ENCODE measurements around the gene RAB1A.
A peak's percentile ranks its signal among the peaks of the same experiment; 100 is the strongest.
"Not testable (repeated sequence)": the region's sequence is repeated elsewhere in the genome, so short reads cannot be mapped to it uniquely, and the experiment has no call there.

RAB1A gene

DNA sequence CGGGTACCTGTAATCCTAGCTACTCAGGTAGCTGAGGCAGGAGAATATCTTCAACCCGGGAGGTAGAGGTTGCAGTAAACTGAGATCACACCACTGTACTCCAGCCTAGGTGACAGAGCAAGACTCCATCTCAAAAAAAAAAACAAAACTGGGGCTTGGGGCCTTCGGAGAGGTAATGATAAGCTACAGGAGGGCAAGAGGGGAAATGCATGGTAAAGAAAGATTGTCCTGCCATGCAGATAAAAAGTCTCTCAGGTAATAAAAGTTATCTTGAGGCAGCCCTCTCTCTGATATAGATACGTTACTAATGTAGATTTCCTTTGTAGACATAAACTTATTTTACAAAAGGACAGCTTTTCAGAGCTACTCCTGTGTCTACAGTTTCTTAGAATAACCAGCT is 3.7 kb upstream of the RAB1A start:
- H3K4me3 ChIP-seq (ENCODE audit: low read length): no peak overlapping the region
- H3K27me3 ChIP-seq (replicated peaks; ENCODE audit: control insufficient read depth, insufficient read depth, low read length): no peaks in the 10 kb centered on the region
- DNase-seq (ENCODE audit: low read depth): no peak
- H3K9me3 ChIP-seq (ENCODE audit: control insufficient read depth, low read length): no peaks in the 10 kb centered on the region
- H3K4me1 ChIP-seq (ENCODE audit: control insufficient read depth, insufficient read depth, low read length): peaks cover 16% of the 10 kb centered on the region
- H3K9ac ChIP-seq (ENCODE audit: low read length): no peak overlapping the region
- no peaks in the 10 kb centered on the region for H3K36me3 ChIP-seq (ENCODE audit: control insufficient read depth, insufficient read depth, low read length, severe bottlenecking)

GRCh38 chr2:65132930-65133329 is 3.0 kb upstream of the RAB1A start:
- peaks cover 18% of the 10 kb centered on the region for H3K4me1 ChIP-seq (ENCODE audit: control insufficient read depth, insufficient read depth, low read length)
- not testable (repeated sequence) for H3K9me3 ChIP-seq (ENCODE audit: control insufficient read depth, low read length); DNase-seq (ENCODE audit: low read depth); H3K27me3 ChIP-seq (replicated peaks; ENCODE audit: control insufficient read depth, insufficient read depth, low read length); H3K4me3 ChIP-seq (ENCODE audit: low read length); H3K9ac ChIP-seq (ENCODE audit: low read length); H3K36me3 ChIP-seq (ENCODE audit: control insufficient read depth, insufficient read depth, low read length, severe bottlenecking)

DNA sequence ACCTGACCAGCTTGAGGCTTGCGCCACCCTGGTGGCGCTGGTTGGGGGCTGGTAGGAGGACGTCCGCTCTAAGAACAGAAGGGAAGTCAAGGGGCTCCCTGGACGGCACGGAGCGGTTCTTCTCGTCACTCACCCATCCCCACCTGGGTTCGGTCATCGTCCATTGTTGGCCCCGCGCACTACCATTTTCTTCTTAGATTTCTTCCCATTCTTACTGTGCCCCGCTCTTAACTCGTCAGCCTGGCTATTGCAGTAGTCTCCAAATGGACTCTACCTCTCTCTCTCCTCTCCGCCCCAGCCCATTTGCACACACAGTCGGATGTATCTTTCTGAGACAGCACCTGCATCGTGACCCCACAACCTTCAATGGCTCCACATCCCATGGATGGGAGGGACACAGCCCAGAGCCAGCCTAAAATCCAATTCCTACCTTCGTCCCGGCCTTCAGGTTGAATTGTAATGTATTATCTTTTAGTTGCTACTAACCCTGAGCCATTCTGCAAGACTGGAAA is 814 bp upstream of the RAB1A start:
- Histone ChIP-seq H3K4me3 (ENCODE audit: low read length) (peak overlapping the region; percentile 81), H3K9ac (ENCODE audit: low read length) (peak overlapping the region; percentile 88), H3K27me3 (replicated peaks; ENCODE audit: control insufficient read depth, insufficient read depth, low read length) (no peaks in the 10 kb centered on the region), H3K36me3 (ENCODE audit: control insufficient read depth, insufficient read depth, low read length, severe bottlenecking) (no peaks in the 10 kb centered on the region), H3K4me1 (ENCODE audit: control insufficient read depth, insufficient read depth, low read length) (peaks cover 38% of the 10 kb centered on the region), H3K9me3 (ENCODE audit: control insufficient read depth, low read length) (no peaks in the 10 kb centered on the region)
- no peak for DNase-seq (ENCODE audit: low read depth)

- Histone ChIP-seq H3K4me3 (ENCODE audit: low read length) (peak overlapping the region; percentile 100), H3K4me1 (ENCODE audit: control insufficient read depth, insufficient read depth, low read length) (peaks cover 51% of the 10 kb centered on the region), H3K9ac (ENCODE audit: low read length) (peak overlapping the region; percentile 99), H3K27me3 (replicated peaks; ENCODE audit: control insufficient read depth, insufficient read depth, low read length) (no peaks in the 10 kb centered on the region), H3K9me3 (ENCODE audit: control insufficient read depth, low read length) (no peaks in the 10 kb centered on the region), H3K36me3 (ENCODE audit: control insufficient read depth, insufficient read depth, low read length, severe bottlenecking) (no peaks in the 10 kb centered on the region)
- DNase-seq (ENCODE audit: low read depth): peak; percentile 71
These were observed 550 bp downstream of the RAB1A start for GRCh38 chr2:65129286-65129825.

- peak; percentile 86 for DNase-seq (ENCODE audit: low read depth)
- Histone ChIP-seq H3K9me3 (ENCODE audit: control insufficient read depth, low read length) (no peaks in the 10 kb centered on the region), H3K4me1 (ENCODE audit: control insufficient read depth, insufficient read depth, low read length) (peaks cover 59% of the 10 kb centered on the region), H3K36me3 (ENCODE audit: control insufficient read depth, insufficient read depth, low read length, severe bottlenecking) (no peaks in the 10 kb centered on the region), H3K9ac (ENCODE audit: low read length) (peak overlapping the region; percentile 99), H3K27me3 (replicated peaks; ENCODE audit: control insufficient read depth, insufficient read depth, low read length) (no peaks in the 10 kb centered on the region), H3K4me3 (ENCODE audit: low read length) (peak overlapping the region; percentile 100)
These were observed 1.4 kb downstream of the RAB1A start for GRCh38 chr2:65128297-65129190.

DNA sequence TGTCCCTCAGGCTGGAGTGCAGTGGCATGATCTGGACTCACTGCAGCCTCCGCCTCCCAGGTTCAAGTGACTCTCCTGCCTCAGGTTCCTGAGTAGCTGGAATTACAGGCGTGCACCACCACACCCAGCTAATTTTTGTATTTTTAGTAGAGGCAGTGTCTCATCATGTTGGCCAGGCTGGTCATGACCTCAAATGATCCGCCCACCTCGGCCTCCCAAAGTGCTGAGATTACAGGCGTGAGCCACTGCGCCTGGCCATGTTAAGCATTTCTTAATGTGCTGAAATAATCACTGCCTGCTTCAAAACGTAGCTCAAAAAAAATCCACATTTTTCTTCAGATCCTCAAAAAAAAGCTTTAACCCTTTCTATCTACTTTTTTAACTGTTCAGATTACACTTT is 4.4 kb downstream of the RAB1A start:
- Histone ChIP-seq H3K4me1 (ENCODE audit: control insufficient read depth, insufficient read depth, low read length) (peaks cover 50% of the 10 kb centered on the region), H3K9ac (ENCODE audit: low read length) (peak overlapping the region; percentile 66), H3K4me3 (ENCODE audit: low read length) (peak overlapping the region; percentile 100)
- not testable (repeated sequence) for DNase-seq (ENCODE audit: low read depth); H3K27me3 ChIP-seq (replicated peaks; ENCODE audit: control insufficient read depth, insufficient read depth, low read length); H3K36me3 ChIP-seq (ENCODE audit: control insufficient read depth, insufficient read depth, low read length, severe bottlenecking); H3K9me3 ChIP-seq (ENCODE audit: control insufficient read depth, low read length)

GRCh38 chr2:65122313-65122712 is 7.6 kb downstream of the RAB1A start:
- Histone ChIP-seq H3K36me3 (ENCODE audit: control insufficient read depth, insufficient read depth, low read length, severe bottlenecking) (no peaks in the 10 kb centered on the region), H3K9me3 (ENCODE audit: control insufficient read depth, low read length) (no peaks in the 10 kb centered on the region), H3K4me1 (ENCODE audit: control insufficient read depth, insufficient read depth, low read length) (peaks cover 56% of the 10 kb centered on the region), H3K9ac (ENCODE audit: low read length) (no peak overlapping the region), H3K27me3 (replicated peaks; ENCODE audit: control insufficient read depth, insufficient read depth, low read length) (no peaks in the 10 kb centered on the region), H3K4me3 (ENCODE audit: low read length) (no peak overlapping the region)
- no peak for DNase-seq (ENCODE audit: low read depth)

DNA sequence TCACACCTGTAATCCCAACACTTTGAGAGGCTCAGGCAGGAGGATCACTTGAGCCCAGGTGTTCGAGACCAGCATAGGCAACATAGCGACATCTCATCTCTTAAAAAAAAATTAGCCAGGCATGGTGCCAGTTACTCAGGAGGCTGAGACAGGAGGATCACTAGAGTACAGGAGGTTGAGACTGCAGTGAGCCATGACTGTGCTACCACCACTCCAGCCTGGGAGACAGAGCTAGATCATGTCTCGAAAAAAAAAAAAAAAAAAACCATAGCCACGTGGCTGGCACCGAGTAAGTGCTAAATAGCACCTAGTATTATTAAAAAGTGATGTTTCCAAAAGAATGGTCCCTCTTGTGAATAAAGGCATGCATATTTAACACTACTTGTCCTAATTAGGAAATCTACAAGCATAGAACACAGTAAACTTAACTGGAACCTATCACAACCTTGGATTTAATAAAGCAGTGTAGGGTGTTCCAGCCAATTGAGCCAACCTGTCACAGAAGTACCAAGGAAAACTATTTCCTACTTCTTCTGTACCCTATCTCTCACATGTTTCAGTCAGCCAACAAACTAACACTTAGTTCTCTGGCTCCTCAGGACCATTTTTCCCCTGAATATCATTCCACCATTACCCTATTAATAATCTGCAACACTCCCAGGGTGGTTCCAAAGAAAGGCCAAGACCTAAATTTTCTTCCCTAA is 8.8 kb downstream of the RAB1A start:
- Histone ChIP-seq H3K9me3 (ENCODE audit: control insufficient read depth, low read length) (no peaks in the 10 kb centered on the region), H3K27me3 (replicated peaks; ENCODE audit: control insufficient read depth, insufficient read depth, low read length) (no peaks in the 10 kb centered on the region), H3K4me1 (ENCODE audit: control insufficient read depth, insufficient read depth, low read length) (peaks cover 48% of the 10 kb centered on the region), H3K36me3 (ENCODE audit: control insufficient read depth, insufficient read depth, low read length, severe bottlenecking) (no peaks in the 10 kb centered on the region), H3K9ac (ENCODE audit: low read length) (no peak overlapping the region), H3K4me3 (ENCODE audit: low read length) (no peak overlapping the region)
- no peak for DNase-seq (ENCODE audit: low read depth)

DNA sequence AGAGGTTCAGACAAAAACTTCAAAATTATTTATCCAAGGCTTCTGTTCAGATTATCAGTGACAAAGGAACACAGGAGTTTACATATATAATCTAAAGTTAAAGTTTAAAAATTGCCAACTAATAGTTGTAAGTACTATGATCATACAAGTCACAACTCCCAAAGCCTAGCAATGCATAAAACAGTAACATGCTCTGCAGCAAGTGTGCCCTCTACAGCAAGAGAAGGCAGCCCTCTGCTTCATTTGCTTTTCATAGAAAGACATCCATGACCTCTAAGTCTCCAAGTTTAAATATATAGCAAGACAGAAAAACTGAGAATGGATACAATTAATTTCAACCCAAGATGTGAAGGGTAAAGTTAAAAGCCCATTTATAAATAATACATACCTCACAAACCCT is 13.3 kb downstream of the RAB1A start:
- Histone ChIP-seq H3K9ac (ENCODE audit: low read length) (no peak overlapping the region), H3K36me3 (ENCODE audit: control insufficient read depth, insufficient read depth, low read length, severe bottlenecking) (no peaks in the 10 kb centered on the region), H3K4me3 (ENCODE audit: low read length) (no peak overlapping the region), H3K4me1 (ENCODE audit: control insufficient read depth, insufficient read depth, low read length) (peaks cover 36% of the 10 kb centered on the region), H3K27me3 (replicated peaks; ENCODE audit: control insufficient read depth, insufficient read depth, low read length) (no peaks in the 10 kb centered on the region), H3K9me3 (ENCODE audit: control insufficient read depth, low read length) (no peaks in the 10 kb centered on the region)
- no peak for DNase-seq (ENCODE audit: low read depth)

DNA sequence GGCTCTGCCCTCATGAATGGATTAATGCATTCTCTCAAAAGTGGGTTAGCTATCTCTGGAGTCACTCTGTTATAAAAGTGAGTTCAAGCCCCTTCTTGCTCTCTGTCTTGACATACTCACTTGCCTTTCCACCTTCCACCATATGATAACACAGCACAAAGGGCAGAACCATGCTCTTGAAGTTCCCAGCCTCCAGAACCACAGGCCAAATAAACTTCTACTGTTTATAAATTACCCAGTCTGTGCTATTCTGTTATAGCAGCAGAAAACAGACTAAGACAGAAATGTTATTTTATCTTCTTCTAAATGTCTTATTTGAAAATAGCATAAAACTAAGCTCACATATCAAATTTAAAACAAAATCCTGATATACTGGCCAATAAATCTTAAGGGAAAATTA is 15.0 kb downstream of the RAB1A start:
- H3K36me3 ChIP-seq (ENCODE audit: control insufficient read depth, insufficient read depth, low read length, severe bottlenecking): no peaks in the 10 kb centered on the region
- no peak overlapping the region for H3K9ac ChIP-seq (ENCODE audit: low read length)
- peaks cover 32% of the 10 kb centered on the region for H3K4me1 ChIP-seq (ENCODE audit: control insufficient read depth, insufficient read depth, low read length)
- H3K4me3 ChIP-seq (ENCODE audit: low read length): no peak overlapping the region
- no peaks in the 10 kb centered on the region for H3K27me3 ChIP-seq (replicated peaks; ENCODE audit: control insufficient read depth, insufficient read depth, low read length)
- H3K9me3 ChIP-seq (ENCODE audit: control insufficient read depth, low read length): no peaks in the 10 kb centered on the region
- no peak for DNase-seq (ENCODE audit: low read depth)

DNA sequence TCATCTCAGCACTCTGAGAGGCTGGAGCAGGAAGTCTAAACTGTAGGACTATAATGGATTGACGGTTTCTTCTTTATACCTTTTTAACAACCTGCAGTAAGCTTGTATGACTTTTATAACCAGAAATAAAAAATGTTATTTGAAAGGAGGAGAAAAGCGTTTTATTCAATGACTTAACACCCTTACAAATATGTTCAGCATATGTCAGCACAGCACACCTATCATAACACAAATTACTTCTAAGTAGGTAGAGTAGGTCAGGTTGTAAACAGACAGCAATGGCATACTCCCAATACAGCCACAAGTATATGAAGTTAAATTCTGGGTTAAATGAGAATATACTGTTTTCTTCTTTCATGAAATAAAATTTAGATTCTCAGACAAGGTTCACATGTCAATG is 16.1 kb downstream of the RAB1A start:
- Histone ChIP-seq H3K27me3 (replicated peaks; ENCODE audit: control insufficient read depth, insufficient read depth, low read length) (no peaks in the 10 kb centered on the region), H3K4me1 (ENCODE audit: control insufficient read depth, insufficient read depth, low read length) (peaks cover 30% of the 10 kb centered on the region), H3K36me3 (ENCODE audit: control insufficient read depth, insufficient read depth, low read length, severe bottlenecking) (peaks cover 4% of the 10 kb centered on the region), H3K4me3 (ENCODE audit: low read length) (no peak overlapping the region), H3K9me3 (ENCODE audit: control insufficient read depth, low read length) (no peaks in the 10 kb centered on the region), H3K9ac (ENCODE audit: low read length) (no peak overlapping the region)
- DNase-seq (ENCODE audit: low read depth): no peak

All from adipocyte (in vitro differentiated cells).